ENCODE results near the gene EFNA1.

EFNA1 gene, protein sequence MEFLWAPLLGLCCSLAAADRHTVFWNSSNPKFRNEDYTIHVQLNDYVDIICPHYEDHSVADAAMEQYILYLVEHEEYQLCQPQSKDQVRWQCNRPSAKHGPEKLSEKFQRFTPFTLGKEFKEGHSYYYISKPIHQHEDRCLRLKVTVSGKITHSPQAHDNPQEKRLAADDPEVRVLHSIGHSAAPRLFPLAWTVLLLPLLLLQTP

DNA sequence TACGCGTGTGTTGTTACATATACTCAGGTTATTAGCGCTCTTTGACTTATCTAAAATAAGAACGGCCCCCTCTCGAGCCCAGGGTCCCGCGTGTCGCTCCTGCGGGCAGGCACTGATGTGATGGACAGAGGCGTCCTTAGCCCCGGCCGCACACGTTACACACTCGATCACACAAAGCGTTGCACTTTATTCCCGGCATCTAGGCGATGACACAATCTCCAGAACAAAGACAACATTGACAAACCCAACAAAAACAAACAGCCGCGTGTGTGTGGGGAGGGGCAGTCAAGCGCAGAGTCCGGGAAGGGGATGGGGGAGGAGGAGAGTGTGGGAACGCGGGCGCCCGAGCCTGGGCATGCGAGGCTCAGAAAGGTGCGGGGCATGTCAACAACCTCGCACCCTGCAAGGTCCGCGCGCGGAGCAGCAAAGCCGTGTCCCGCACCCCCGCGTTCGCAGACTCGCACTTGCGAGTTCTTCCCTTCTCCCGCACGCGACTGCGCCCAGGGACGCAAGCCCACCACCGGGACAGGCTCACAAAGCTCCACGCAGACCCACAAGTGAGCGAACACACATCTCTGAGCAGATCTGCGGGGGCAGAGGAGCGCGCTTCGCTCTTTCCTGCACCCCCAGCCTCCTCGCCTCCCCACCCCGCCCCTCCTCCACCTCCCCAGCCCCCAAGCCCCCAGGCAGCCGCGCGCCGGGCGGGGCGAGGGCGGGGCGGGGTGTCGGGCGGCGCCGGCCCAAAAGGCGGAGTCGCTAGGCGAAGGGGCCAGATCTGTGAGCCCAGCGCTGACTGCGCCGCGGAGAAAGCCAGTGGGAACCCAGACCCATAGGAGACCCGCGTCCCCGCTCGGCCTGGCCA lies at the start of gene EFNA1:
TSS of gene EFNA1 (plus strand) at position 772 of the 862 bp plus-strand sequence. CDS start 102 bp downstream, outside the sequence.
- H3K4me3 ChIP-seq (ENCODE audit: low read depth, low read length), result peak within 1 kb of the TSS; percentile 38
- peak; percentile 47 for DNase-seq (ENCODE audit: low read depth)
- TF ChIP-seq MYC (IDR thresholded peaks at IDR 0.05; ENCODE audit: low read depth, low read length) (no peak), POLR2A (IDR thresholded peaks at IDR 0.05; ENCODE audit: extremely low read depth, insufficient read length) (no peak)

DNA sequence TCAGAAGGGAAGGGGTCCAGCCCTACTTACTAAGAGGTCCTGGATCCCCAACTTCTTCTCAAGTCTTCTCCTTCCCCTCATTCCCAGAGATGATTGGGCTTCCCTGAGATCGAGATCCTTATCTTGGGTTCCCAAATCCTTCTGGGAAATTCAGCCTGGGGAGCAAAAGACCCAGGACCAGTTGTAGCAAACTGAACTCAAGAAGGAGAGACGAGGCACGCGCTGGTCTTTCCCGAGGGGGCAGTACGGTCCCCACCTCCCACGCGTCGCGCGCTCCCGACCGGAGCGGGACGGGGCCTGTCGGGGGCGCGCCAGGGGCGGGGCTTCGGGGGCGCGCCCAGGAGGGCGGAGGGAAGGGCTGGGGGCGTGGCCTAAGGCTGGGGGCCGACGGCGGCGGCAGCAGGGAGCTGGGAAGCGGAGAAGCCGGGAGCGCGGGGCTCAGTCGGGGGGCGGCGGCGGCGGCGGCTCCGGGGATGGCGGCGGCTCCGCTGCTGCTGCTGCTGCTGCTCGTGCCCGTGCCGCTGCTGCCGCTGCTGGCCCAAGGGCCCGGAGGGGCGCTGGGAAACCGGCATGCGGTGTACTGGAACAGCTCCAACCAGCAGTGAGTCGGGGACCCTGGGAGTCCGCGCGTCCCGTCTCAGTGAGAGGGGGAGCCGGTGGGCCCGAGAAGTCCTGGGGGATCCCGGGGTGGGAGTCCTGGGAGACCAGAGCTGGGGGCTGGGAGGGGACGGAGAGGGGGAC lies 49.0 kb upstream of the EFNA1 start, which contains the start of gene EFNA3:
TSS of gene EFNA3 (plus strand) at position 369 of the 741 bp plus-strand sequence. CDS start at position 474, 105 bp downstream.
- peak; percentile 68 for DNase-seq (ENCODE audit: low read depth)
- TF ChIP-seq, protein P1, sequence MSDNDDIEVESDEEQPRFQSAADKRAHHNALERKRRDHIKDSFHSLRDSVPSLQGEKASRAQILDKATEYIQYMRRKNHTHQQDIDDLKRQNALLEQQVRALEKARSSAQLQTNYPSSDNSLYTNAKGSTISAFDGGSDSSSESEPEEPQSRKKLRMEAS (IDR thresholded peaks at IDR 0.05; ENCODE audit: low read depth, low read length), result 0 out of 2 replicates have a peak, but pooled peaks have one; percentile 17
- TF ChIP-seq, protein P2, sequence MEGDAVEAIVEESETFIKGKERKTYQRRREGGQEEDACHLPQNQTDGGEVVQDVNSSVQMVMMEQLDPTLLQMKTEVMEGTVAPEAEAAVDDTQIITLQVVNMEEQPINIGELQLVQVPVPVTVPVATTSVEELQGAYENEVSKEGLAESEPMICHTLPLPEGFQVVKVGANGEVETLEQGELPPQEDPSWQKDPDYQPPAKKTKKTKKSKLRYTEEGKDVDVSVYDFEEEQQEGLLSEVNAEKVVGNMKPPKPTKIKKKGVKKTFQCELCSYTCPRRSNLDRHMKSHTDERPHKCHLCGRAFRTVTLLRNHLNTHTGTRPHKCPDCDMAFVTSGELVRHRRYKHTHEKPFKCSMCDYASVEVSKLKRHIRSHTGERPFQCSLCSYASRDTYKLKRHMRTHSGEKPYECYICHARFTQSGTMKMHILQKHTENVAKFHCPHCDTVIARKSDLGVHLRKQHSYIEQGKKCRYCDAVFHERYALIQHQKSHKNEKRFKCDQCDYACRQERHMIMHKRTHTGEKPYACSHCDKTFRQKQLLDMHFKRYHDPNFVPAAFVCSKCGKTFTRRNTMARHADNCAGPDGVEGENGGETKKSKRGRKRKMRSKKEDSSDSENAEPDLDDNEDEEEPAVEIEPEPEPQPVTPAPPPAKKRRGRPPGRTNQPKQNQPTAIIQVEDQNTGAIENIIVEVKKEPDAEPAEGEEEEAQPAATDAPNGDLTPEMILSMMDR (IDR thresholded peaks at IDR 0.05; ENCODE audit: low read depth, low read length), result no peak
- no peak for TF ChIP-seq MYC (IDR thresholded peaks at IDR 0.05; ENCODE audit: low read depth, low read length)
- no peak within 1 kb of the TSS for H3K4me3 ChIP-seq (ENCODE audit: low read depth, low read length)

DNA sequence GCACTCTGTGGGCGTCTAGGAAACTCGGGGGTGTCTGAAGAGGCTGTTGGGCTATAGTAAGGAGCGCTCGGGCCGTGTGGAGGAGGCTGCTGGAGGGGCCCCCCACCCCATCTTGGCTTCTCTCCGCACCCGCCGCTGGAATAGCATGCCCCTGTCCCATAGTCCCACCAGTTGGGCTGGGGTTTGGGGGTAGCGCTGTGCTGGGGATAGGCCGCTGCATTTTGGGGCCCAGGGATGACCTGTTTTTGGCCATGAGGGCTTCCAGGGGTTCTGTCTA lies 48.5 kb upstream of the EFNA1 start:
- DNase-seq (ENCODE audit: low read depth), result no peak
- no peak overlapping the region for H3K4me3 ChIP-seq (ENCODE audit: low read depth, low read length)
- TF ChIP-seq POLR2A (IDR thresholded peaks at IDR 0.05; ENCODE audit: extremely low read depth, insufficient read length) (no peak), MYC (IDR thresholded peaks at IDR 0.05; ENCODE audit: low read depth, low read length) (no peak)
- TF ChIP-seq, protein P1 (IDR thresholded peaks at IDR 0.05; ENCODE audit: low read depth, low read length), result no peak
- TF ChIP-seq, protein P2 (IDR thresholded peaks at IDR 0.05; ENCODE audit: low read depth, low read length), result no peak

DNA sequence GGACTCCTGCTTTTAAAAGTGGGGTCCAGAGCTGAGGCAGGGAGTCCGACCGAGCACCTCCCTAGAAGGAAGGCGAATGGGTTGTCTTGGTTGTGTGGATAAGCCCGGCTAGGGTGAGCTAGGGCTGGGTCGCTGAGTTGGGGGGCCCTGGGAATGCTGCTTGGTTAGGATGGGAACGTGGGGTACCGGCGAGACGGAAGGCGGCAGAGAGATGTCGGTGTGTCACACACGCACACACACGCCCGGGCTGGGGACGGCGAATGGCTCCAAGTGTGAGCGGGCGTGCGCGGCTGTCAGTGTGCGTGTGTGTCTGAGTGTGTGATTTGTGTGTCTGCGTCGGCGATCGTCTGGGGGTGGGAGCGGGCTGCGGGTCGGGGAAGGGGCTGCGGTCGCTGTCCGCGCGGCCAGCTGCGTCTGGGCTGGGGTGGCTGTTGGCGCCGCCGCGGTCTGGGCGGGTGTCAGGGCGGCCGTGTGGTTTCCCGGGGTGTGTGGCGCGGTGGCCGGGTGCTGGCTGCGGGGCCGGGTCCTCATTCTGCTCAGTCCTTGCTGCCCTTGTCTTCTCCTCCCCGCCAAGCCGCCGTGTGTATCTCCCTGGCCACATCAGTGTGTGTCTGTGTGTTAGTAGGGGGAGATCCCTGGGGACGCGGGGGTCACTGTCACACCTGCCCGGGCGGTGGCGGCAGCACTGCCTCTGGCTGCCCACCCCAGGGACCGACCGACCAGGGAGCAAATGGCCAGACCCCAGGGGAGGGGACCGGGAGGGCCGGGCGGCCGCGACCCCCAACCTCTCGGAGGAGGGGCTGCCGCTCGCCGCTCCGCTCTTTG lies 48.0 kb upstream of the EFNA1 start:
- DNase-seq (ENCODE audit: low read depth), result peak; percentile 43
- H3K4me3 ChIP-seq (ENCODE audit: low read depth, low read length), result no peak overlapping the region
- no peak for TF ChIP-seq POLR2A (IDR thresholded peaks at IDR 0.05; ENCODE audit: extremely low read depth, insufficient read length)
- TF ChIP-seq MYC (IDR thresholded peaks at IDR 0.05; ENCODE audit: low read depth, low read length), result no peak
- TF ChIP-seq, protein P2 (IDR thresholded peaks at IDR 0.05; ENCODE audit: low read depth, low read length), result no peak
- TF ChIP-seq, protein P1 (IDR thresholded peaks at IDR 0.05; ENCODE audit: low read depth, low read length), result no peak

DNA sequence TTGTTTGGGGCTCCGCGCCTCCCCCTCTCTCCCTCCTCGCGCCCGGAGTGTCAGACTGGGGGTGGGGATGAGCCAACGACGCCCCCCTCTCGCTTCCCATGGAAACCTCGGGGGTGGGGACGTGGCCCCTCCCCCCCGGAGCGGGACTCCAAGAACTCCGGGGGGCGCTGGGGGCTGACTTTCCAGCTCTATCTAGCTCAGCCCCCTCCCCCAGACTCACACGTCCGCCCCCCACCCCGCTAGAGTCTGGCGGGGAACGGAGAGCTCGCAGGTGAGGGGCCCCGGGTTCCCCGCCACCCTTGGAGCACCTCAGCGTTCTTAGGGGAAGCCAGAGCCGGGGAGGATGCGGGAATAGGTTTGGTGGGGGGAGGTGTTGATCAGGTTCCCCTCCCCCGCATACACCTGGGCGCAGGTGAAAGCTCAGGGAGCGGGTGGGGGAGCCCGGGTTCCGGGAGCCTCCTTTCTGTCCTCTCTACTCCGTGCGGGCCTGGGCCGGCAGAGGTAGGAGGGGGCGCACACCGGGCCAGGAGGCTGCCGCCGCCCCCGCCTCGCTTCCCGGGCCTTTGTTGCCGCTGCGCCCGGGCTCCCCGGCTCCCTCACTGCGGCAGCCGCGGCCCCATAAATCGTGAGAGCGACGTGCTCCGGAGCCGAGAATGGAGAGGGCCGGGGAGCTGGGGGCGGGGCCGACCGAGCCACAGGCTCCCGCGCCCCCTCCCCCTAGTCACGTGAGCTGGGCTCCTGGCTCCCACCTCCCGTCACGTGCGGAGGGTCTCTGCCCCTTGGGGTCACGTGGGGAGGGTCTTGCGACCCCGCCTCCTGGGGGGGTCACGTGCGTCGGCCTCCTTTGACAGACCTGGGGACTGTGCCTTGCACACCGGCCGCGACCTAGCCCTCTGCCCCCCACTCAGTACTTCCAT lies 47.1 kb upstream of the EFNA1 start:
- TF ChIP-seq POLR2A (IDR thresholded peaks at IDR 0.05; ENCODE audit: extremely low read depth, insufficient read length) (no peak), MYC (IDR thresholded peaks at IDR 0.05; ENCODE audit: low read depth, low read length) (no peak)
- TF ChIP-seq, protein P1 (IDR thresholded peaks at IDR 0.05; ENCODE audit: low read depth, low read length), result peak; percentile 81
- TF ChIP-seq, protein P2 (IDR thresholded peaks at IDR 0.05; ENCODE audit: low read depth, low read length), result no peak
- no peak overlapping the region for H3K4me3 ChIP-seq (ENCODE audit: low read depth, low read length)
- DNase-seq (ENCODE audit: low read depth), result peak; percentile 48
